ENCODE results near the gene MYO18A.

GRCh38 chr17:29123111-29123510 lies 57.1 kb downstream of the MYO18A start:
- TF ChIP-seq POLR2A (IDR thresholded peaks at IDR 0.05) (no peak), CTCF (IDR thresholded peaks at IDR 0.05 in 4 of 5, conservative IDR thresholded peaks at IDR 0.05 in 1 of 5) (no peak)

Data from gastrocnemius medialis (tissue), 4 donors.